Measurements from ENCODE around the gene NSF.
"Not testable (repeated sequence)": the region's sequence is repeated elsewhere in the genome, so short reads cannot be mapped to it uniquely, and the experiment has no call there.

DNA sequence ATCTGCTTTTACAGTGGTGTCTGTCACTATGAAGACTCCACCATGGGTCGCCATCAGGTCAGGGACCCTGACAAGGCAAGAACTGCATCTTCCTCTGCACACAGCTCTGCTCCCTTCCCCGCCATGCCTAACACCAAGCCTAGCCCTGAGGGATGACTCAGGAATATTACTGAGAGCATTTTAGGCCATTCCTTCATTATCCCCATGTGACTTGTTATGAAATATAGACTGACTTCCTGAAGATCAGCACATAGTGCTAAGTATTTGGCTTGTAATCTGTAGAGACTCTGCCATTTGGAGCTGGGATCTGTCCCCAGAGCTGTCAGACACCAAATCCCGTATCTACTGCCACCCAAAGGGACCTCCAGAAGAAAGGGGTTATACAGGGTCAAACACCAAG is 30.4 kb upstream of the NSF start:
- TF ChIP-seq RAD21 (IDR thresholded peaks at IDR 0.05; ENCODE audit: insufficient read depth, low read depth, low read length); CHD4 (IDR thresholded peaks at IDR 0.05); SP1 (IDR thresholded peaks at IDR 0.05; ENCODE audit: low read depth, low read length); ZNF207 (IDR thresholded peaks at IDR 0.05; ENCODE audit: borderline replicate concordance); EZH2 (IDR thresholded peaks at IDR 0.05; ENCODE audit: borderline replicate concordance, control insufficient read depth, low read depth, low read length); ESRRA (IDR thresholded peaks at IDR 0.05; ENCODE audit: low read length): not testable (repeated sequence)
- TF ChIP-seq, protein P1, sequence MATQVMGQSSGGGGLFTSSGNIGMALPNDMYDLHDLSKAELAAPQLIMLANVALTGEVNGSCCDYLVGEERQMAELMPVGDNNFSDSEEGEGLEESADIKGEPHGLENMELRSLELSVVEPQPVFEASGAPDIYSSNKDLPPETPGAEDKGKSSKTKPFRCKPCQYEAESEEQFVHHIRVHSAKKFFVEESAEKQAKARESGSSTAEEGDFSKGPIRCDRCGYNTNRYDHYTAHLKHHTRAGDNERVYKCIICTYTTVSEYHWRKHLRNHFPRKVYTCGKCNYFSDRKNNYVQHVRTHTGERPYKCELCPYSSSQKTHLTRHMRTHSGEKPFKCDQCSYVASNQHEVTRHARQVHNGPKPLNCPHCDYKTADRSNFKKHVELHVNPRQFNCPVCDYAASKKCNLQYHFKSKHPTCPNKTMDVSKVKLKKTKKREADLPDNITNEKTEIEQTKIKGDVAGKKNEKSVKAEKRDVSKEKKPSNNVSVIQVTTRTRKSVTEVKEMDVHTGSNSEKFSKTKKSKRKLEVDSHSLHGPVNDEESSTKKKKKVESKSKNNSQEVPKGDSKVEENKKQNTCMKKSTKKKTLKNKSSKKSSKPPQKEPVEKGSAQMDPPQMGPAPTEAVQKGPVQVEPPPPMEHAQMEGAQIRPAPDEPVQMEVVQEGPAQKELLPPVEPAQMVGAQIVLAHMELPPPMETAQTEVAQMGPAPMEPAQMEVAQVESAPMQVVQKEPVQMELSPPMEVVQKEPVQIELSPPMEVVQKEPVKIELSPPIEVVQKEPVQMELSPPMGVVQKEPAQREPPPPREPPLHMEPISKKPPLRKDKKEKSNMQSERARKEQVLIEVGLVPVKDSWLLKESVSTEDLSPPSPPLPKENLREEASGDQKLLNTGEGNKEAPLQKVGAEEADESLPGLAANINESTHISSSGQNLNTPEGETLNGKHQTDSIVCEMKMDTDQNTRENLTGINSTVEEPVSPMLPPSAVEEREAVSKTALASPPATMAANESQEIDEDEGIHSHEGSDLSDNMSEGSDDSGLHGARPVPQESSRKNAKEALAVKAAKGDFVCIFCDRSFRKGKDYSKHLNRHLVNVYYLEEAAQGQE (IDR thresholded peaks at IDR 0.05; ENCODE audit: low read depth, low read length) = not testable (repeated sequence)
- TF ChIP-seq, protein P2, sequence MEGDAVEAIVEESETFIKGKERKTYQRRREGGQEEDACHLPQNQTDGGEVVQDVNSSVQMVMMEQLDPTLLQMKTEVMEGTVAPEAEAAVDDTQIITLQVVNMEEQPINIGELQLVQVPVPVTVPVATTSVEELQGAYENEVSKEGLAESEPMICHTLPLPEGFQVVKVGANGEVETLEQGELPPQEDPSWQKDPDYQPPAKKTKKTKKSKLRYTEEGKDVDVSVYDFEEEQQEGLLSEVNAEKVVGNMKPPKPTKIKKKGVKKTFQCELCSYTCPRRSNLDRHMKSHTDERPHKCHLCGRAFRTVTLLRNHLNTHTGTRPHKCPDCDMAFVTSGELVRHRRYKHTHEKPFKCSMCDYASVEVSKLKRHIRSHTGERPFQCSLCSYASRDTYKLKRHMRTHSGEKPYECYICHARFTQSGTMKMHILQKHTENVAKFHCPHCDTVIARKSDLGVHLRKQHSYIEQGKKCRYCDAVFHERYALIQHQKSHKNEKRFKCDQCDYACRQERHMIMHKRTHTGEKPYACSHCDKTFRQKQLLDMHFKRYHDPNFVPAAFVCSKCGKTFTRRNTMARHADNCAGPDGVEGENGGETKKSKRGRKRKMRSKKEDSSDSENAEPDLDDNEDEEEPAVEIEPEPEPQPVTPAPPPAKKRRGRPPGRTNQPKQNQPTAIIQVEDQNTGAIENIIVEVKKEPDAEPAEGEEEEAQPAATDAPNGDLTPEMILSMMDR (IDR thresholded peaks at IDR 0.05 in 2 of 3, conservative IDR thresholded peaks at IDR 0.05 in 1 of 3; ENCODE audit: control insufficient read depth in 2 of 3, extremely low read depth in 1 of 3, insufficient read depth in 1 of 3, low read depth in 3 of 3, low read length in 3 of 3) = not testable (repeated sequence)

Measured in GM12878 (cell line).